OCI-LY1 (cell line): ENCODE data around the gene SLC25A27.
A peak's percentile ranks its signal among the peaks of the same experiment; 100 is the strongest.

Experiments
- H2AFZ ChIP-seq: fragments of 200-600 bp; sonication (generic), shearing (Covaris generic); 2 replicates; pipeline ENCODE4 v1.6.0; 2014; ENCODE audit warnings: antibody characterized with exemption, mild to moderate bottlenecking, low read length
- H3F3A ChIP-seq: fragments of 200-600 bp; sonication (generic), shearing (Covaris generic); 2 replicates; pipeline ENCODE4 v1.6.0; 2014; ENCODE audit warnings: mild to moderate bottlenecking, antibody characterized with exemption, low read length, moderate library complexity; ENCODE audit not compliant: insufficient read depth
- H3K27ac ChIP-seq: fragments of 200-600 bp; sonication (generic); 2 replicates; pipeline ENCODE4 v1.5.1; 2014; ENCODE audit warnings: low read length, mixed run types, mild to moderate bottlenecking, low read depth; ENCODE audit not compliant: poor library complexity, severe bottlenecking
- H3K27me3 ChIP-seq: fragments of 200-600 bp; sonication (generic); 2 replicates; pipeline ENCODE4 v1.6.0; 2014; ENCODE audit warnings: antibody characterized with exemption, mild to moderate bottlenecking, low read length, moderate library complexity; ENCODE audit not compliant: insufficient read depth
- H3K36me3 ChIP-seq: fragments of 200-600 bp; sonication (generic); 2 replicates; pipeline ENCODE4 v1.6.1; 2014; ENCODE audit warnings: mild to moderate bottlenecking, antibody characterized with exemption, low read length, moderate library complexity, mixed read lengths; ENCODE audit not compliant: insufficient read depth
- H3K4me1 ChIP-seq: fragments of 200-600 bp; sonication (generic); 2 replicates; pipeline ENCODE4 v1.5.1; 2014; ENCODE audit warnings: mild to moderate bottlenecking, low read length, moderate library complexity; ENCODE audit not compliant: insufficient read depth, severe bottlenecking
- H3K4me2 ChIP-seq: fragments of 200-600 bp; sonication (generic), shearing (Covaris generic); 2 replicates; pipeline ENCODE4 v1.6.1; 2014; ENCODE audit warnings: low read length
- H3K4me3 ChIP-seq: fragments of 200-600 bp; sonication (generic); 2 replicates; pipeline ENCODE4 v1.5.1; 2014; ENCODE audit warnings: low read length, low read depth, mild to moderate bottlenecking, mixed read lengths; ENCODE audit not compliant: poor library complexity, severe bottlenecking
- H3K79me2 ChIP-seq: fragments of 200-600 bp; shearing (Covaris generic); 2 replicates; pipeline ENCODE4 v1.6.1; 2016; ENCODE audit warnings: mixed run types, low read length, mixed read lengths; ENCODE audit not compliant: insufficient read depth
- H3K9ac ChIP-seq: fragments of 200-600 bp; sonication (generic), shearing (Covaris generic); 2 replicates; pipeline ENCODE4 v1.6.1; 2014; ENCODE audit warnings: mild to moderate bottlenecking, low read length, mixed read lengths
- H3K9me2 ChIP-seq: fragments of 200-600 bp; sonication (generic), shearing (Covaris generic); 2 replicates; pipeline ENCODE4 v1.6.1; 2014; ENCODE audit warnings: low read depth, mild to moderate bottlenecking, low read length, mixed read lengths
- H3K9me3 ChIP-seq: fragments of 200-600 bp; shearing (Covaris generic); 2 replicates; pipeline ENCODE4 v1.6.1; 2014; ENCODE audit warnings: low read length, mixed read lengths
- H4K20me1 ChIP-seq: fragments of 200-600 bp; sonication (generic), shearing (Covaris generic); 2 replicates; pipeline ENCODE4 v1.6.0; 2016; ENCODE audit warnings: mild to moderate bottlenecking, low read length; ENCODE audit not compliant: insufficient read depth
- EZH2 ChIP-seq: fragments of 200-600 bp; sonication (generic), shearing (Covaris generic); IDR thresholded peaks from 2 replicates; pipeline ENCODE4 v1.8.0; 2017; ENCODE audit warnings: borderline replicate concordance, mixed run types, mild to moderate bottlenecking, antibody characterized with exemption, low read length, moderate library complexity, mixed read lengths
- TF ChIP-seq, protein P1 (sequence below): fragments of 200-600 bp; sonication (generic), shearing (Covaris generic); IDR thresholded peaks from 2 replicates; pipeline ENCODE4 v1.5.1; 2017; ENCODE audit warnings: mild to moderate bottlenecking, antibody characterized with exemption, low read length, moderate library complexity, mixed read lengths

Gene SLC25A27

DNA sequence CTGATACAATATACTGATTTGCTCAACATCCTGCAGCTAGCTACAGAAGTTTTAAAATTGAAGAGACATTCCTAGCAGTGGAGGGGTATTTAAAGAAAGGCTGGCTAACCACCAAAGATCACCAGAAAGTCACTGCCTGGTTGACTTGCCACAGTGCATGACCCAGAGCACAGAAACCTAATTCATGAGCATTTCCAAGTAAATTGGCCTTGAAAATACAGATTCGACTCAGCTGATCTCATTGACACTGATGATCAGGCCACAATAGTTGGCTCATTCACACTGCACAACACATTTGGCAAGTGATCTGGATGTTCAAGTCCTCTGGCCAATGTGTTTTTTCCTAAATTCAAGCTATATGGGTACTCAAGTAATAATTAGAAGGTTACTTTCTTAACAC lies 21.6 kb downstream of the SLC25A27 start:
- Histone ChIP-seq H3K4me3 (no peak overlapping the region), H3K9me2 (no peaks in the 10 kb centered on the region)
- TF ChIP-seq EZH2, result no peak
- TF ChIP-seq, protein P1, sequence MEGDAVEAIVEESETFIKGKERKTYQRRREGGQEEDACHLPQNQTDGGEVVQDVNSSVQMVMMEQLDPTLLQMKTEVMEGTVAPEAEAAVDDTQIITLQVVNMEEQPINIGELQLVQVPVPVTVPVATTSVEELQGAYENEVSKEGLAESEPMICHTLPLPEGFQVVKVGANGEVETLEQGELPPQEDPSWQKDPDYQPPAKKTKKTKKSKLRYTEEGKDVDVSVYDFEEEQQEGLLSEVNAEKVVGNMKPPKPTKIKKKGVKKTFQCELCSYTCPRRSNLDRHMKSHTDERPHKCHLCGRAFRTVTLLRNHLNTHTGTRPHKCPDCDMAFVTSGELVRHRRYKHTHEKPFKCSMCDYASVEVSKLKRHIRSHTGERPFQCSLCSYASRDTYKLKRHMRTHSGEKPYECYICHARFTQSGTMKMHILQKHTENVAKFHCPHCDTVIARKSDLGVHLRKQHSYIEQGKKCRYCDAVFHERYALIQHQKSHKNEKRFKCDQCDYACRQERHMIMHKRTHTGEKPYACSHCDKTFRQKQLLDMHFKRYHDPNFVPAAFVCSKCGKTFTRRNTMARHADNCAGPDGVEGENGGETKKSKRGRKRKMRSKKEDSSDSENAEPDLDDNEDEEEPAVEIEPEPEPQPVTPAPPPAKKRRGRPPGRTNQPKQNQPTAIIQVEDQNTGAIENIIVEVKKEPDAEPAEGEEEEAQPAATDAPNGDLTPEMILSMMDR, result no peak

GRCh38 chr6:46676604-46677313 lies 24.0 kb downstream of the SLC25A27 start:
- H3F3A ChIP-seq, result 0 out of 2 replicates have a peak, but pooled peaks cover 7% of the 10 kb centered on the region
- H3K4me3 ChIP-seq, result no peak overlapping the region
- H3K9me3 ChIP-seq, result no peaks in the 10 kb centered on the region
- H3K4me1 ChIP-seq, result peaks cover 12% of the 10 kb centered on the region
- TF ChIP-seq EZH2, result no peak
- peak overlapping the region; percentile 28 for H3K27ac ChIP-seq
- no peaks in the 10 kb centered on the region for H4K20me1 ChIP-seq
- H3K9ac ChIP-seq, result no peak overlapping the region
- no peaks in the 10 kb centered on the region for H3K9me2 ChIP-seq
- H2AFZ ChIP-seq, result no peak overlapping the region
- H3K4me2 ChIP-seq, result peak overlapping the region; percentile 18; the same call in 1 of the 2 replicates
- peaks cover 73% of the 10 kb centered on the region for H3K36me3 ChIP-seq
- no peaks in the 10 kb centered on the region for H3K79me2 ChIP-seq
- H3K27me3 ChIP-seq, result no peaks in the 10 kb centered on the region

More for the DNA sequence above, 21.6 kb downstream of the SLC25A27 start:
- 0 out of 2 replicates have a peak, but pooled peaks cover 7% of the 10 kb centered on the region for H3F3A ChIP-seq
- no peaks in the 10 kb centered on the region for H3K27me3 ChIP-seq
- H4K20me1 ChIP-seq, result no peaks in the 10 kb centered on the region
- H3K27ac ChIP-seq, result no peak overlapping the region
- no peak overlapping the region for H3K4me2 ChIP-seq
- peaks cover 12% of the 10 kb centered on the region for H3K4me1 ChIP-seq
- no peaks in the 10 kb centered on the region for H3K9me3 ChIP-seq
- H2AFZ ChIP-seq, result no peak overlapping the region
- no peak overlapping the region for H3K9ac ChIP-seq
- peaks cover 79% of the 10 kb centered on the region for H3K36me3 ChIP-seq
- H3K79me2 ChIP-seq, result no peaks in the 10 kb centered on the region

- no peak overlapping the region for H3K9ac ChIP-seq
- H3K4me2 ChIP-seq, result peak overlapping the region; percentile 18; the same call in 1 of the 2 replicates
Observed at GRCh38 chr6:46677314-46677654, 24.5 kb downstream of the SLC25A27 start.

More at GRCh38 chr6:46677314-46677654, 24.5 kb downstream of the SLC25A27 start:
- Histone ChIP-seq H3K9me3 (no peaks in the 10 kb centered on the region), H4K20me1 (no peaks in the 10 kb centered on the region), H3F3A (0 out of 2 replicates have a peak, but pooled peaks cover 7% of the 10 kb centered on the region), H3K27me3 (no peaks in the 10 kb centered on the region), H3K9me2 (no peaks in the 10 kb centered on the region), H3K27ac (peak overlapping the region; percentile 28), H2AFZ (no peak overlapping the region), H3K36me3 (peaks cover 72% of the 10 kb centered on the region), H3K4me1 (peaks cover 12% of the 10 kb centered on the region), H3K4me3 (no peak overlapping the region), H3K79me2 (no peaks in the 10 kb centered on the region)
- TF ChIP-seq EZH2, result no peak
- TF ChIP-seq, protein P1, result peak; percentile 57
